ENCODE data around the gene FGF3. TPM values are rescaled to one million over a fixed set of nuclear protein-coding genes. Genes with fewer than 3 reads are reported as not detected.

Gene FGF3
- polyA plus RNA-seq, 3 donors = not detected

- peaks cover 5 to 7% of the 10 kb centered on the region in 2 donors for H3K9me3 ChIP-seq (replicated peaks in 1 of 2; ENCODE audit: control insufficient read depth in 1 of 2, insufficient read depth in 1 of 2, low read length in 2 of 2)
- no peak overlapping the region for H3K9ac ChIP-seq (ENCODE audit: insufficient read depth, low read length, poor library complexity, severe bottlenecking)
- Mint-ChIP-seq H3K4me3 (no peak overlapping the region), H3K27ac (no peak overlapping the region), H3K36me3 (no peaks in the 10 kb centered on the region), H3K4me1 (no peaks in the 10 kb centered on the region), H3K27me3 (ENCODE audit: low read depth in 3 of 3) (peaks cover 2 to 5% (median 5%) of the 10 kb centered on the region in 3 donors), H3K9me3 (peaks cover 2 to 7% (median 3%) of the 10 kb centered on the region in 7 donors)
- no peaks in the 10 kb centered on the region for H3K27me3 ChIP-seq (ENCODE audit: control insufficient read depth in 2 of 2, insufficient read depth in 2 of 2, low read length in 2 of 2)
- no peak overlapping the region for H3K4me2 ChIP-seq (replicated peaks; ENCODE audit: extremely low read depth, low read length, poor library complexity, severe bottlenecking)
- H3K27ac ChIP-seq (ENCODE audit: low read depth in 1 of 2, low read length in 2 of 2) = no peak overlapping the region
- H3K36me3 ChIP-seq (replicated peaks in 1 of 2; ENCODE audit: control insufficient read depth in 1 of 2, insufficient read depth in 2 of 2, low read length in 2 of 2) = no peaks in the 10 kb centered on the region
- no peak overlapping the region for H3K4me3 ChIP-seq (replicated peaks in 1 of 3; ENCODE audit: low read depth in 2 of 3, low read length in 3 of 3)
- no peaks in the 10 kb centered on the region for H3K4me1 ChIP-seq (ENCODE audit: control insufficient read depth in 1 of 2, insufficient read depth in 2 of 2, low read length in 2 of 2)
- H2AFZ ChIP-seq (ENCODE audit: insufficient read depth, low read depth, low read length, poor library complexity, severe bottlenecking) = no peak overlapping the region
- H4K20me1 ChIP-seq (ENCODE audit: insufficient read depth, low read length) = no peaks in the 10 kb centered on the region
- no peak for TF ChIP-seq CTCF (IDR thresholded peaks at IDR 0.05)
- intact Hi-C loops (cut with micrococcal nuclease) = no loop called here
- no peak for DNase-seq
- 100% methylated on average over 2 of the region's 3 CpGs for WGBS (ENCODE audit: insufficient coverage)
- H3K79me2 ChIP-seq (ENCODE audit: insufficient read depth, low read length) = no peaks in the 10 kb centered on the region
Measured at GRCh38 chr11:69799097-69799496, 20.1 kb downstream of the FGF3 start.

GRCh38 chr11:69797737-69798528 is 21.3 kb downstream of the FGF3 start:
- Histone ChIP-seq H3K4me1 (ENCODE audit: control insufficient read depth in 1 of 2, insufficient read depth in 2 of 2, low read length in 2 of 2) (no peaks in the 10 kb centered on the region), H3K4me3 (replicated peaks in 1 of 3; ENCODE audit: low read depth in 2 of 3, low read length in 3 of 3) (no peak overlapping the region), H3K4me2 (replicated peaks; ENCODE audit: extremely low read depth, low read length, poor library complexity, severe bottlenecking) (no peak overlapping the region), H3K27me3 (ENCODE audit: control insufficient read depth in 2 of 2, insufficient read depth in 2 of 2, low read length in 2 of 2) (no peaks in the 10 kb centered on the region), H3K9me3 (replicated peaks in 1 of 2; ENCODE audit: control insufficient read depth in 1 of 2, insufficient read depth in 1 of 2, low read length in 2 of 2) (peaks cover 5 to 7% of the 10 kb centered on the region in 2 donors), H3K79me2 (ENCODE audit: insufficient read depth, low read length) (no peaks in the 10 kb centered on the region), H3K9ac (ENCODE audit: insufficient read depth, low read length, poor library complexity, severe bottlenecking) (no peak overlapping the region), H3K27ac (ENCODE audit: low read depth in 1 of 2, low read length in 2 of 2) (no peak overlapping the region), H4K20me1 (ENCODE audit: insufficient read depth, low read length) (no peaks in the 10 kb centered on the region), H3K36me3 (replicated peaks in 1 of 2; ENCODE audit: control insufficient read depth in 1 of 2, insufficient read depth in 2 of 2, low read length in 2 of 2) (no peaks in the 10 kb centered on the region), H2AFZ (ENCODE audit: insufficient read depth, low read depth, low read length, poor library complexity, severe bottlenecking) (no peak overlapping the region)
- no peaks in the 10 kb centered on the region for H3K36me3 Mint-ChIP-seq
- H3K4me1 Mint-ChIP-seq = no peaks in the 10 kb centered on the region
- DNase-seq = no peak
- no peak overlapping the region for H3K4me3 Mint-ChIP-seq
- peaks cover 4 to 7% (median 5%) of the 10 kb centered on the region in 3 donors for H3K27me3 Mint-ChIP-seq (ENCODE audit: low read depth in 3 of 3)
- TF ChIP-seq CTCF (IDR thresholded peaks at IDR 0.05) = no peak
- 91% methylated on average over 12 of the region's 14 CpGs for WGBS (ENCODE audit: insufficient coverage)
- intact Hi-C loops (cut with micrococcal nuclease) = no loop called here
- peaks cover 1 to 7% (median 3%) of the 10 kb centered on the region in 7 donors for H3K9me3 Mint-ChIP-seq
- no peak overlapping the region for H3K27ac Mint-ChIP-seq
